Aorta (tissue), 5 donors: Measurements from ENCODE around the gene SMC5. TPM values are rescaled to one million over a fixed set of nuclear protein-coding genes. Genes with fewer than 3 reads are reported as not detected.

ENCODE experiments used
- ATAC-seq: fragments of 200-7000 bp; cut with Tn5 transposase; one replicate; pipeline ENCODE4 v1.9.1; 2022; ENCODE audit warnings: moderate library complexity; ENCODE audit not compliant: low FRiP score
- DNase-seq, 2 donors: peaks; one replicate each; pipeline ENCODE4 v3.0.0-alpha.2; 2020
- H3K27ac ChIP-seq, 2 donors: one replicate each; pipeline ENCODE4 v1.5.1; 2013; ENCODE audit warnings: low read length in 2 of 2, mild to moderate bottlenecking in 2 of 2, moderate library complexity in 2 of 2, control low read depth in 1 of 2, inconsistent platforms in 1 of 2, low read depth in 1 of 2
- H3K27me3 ChIP-seq, 2 donors: one replicate each; pipeline ENCODE4 v1.6.1; 2013; ENCODE audit warnings: control low read depth in 1 of 2, low read length in 1 of 2, mild to moderate bottlenecking in 1 of 2, moderate library complexity in 1 of 2; ENCODE audit not compliant: insufficient read depth in 2 of 2, control insufficient read depth in 1 of 2
- H3K36me3 ChIP-seq, 2 donors: one replicate each; pipeline ENCODE4 v1.6.1; 2013; ENCODE audit warnings: control low read depth in 1 of 2, low read length in 1 of 2, mild to moderate bottlenecking in 1 of 2; ENCODE audit not compliant: insufficient read depth in 2 of 2, control insufficient read depth in 1 of 2
- H3K4me1 ChIP-seq, 2 donors: one replicate each; pipeline ENCODE4 v1.6.1; 2013; ENCODE audit warnings: low read length in 2 of 2, control low read depth in 1 of 2, mild to moderate bottlenecking in 1 of 2, moderate library complexity in 1 of 2; ENCODE audit not compliant: insufficient read depth in 2 of 2, control insufficient read depth in 1 of 2
- H3K4me3 ChIP-seq, 2 donors: one replicate each; pipeline ENCODE4 v1.5.1; 2013; ENCODE audit warnings: low read length in 2 of 2, control low read depth in 1 of 2, mild to moderate bottlenecking in 1 of 2
- H3K9me3 ChIP-seq: one replicate; pipeline ENCODE4 v1.6.1; 2013; ENCODE audit warnings: mild to moderate bottlenecking, low read length; ENCODE audit not compliant: control insufficient read depth
- WGBS, 2 donors: extraction: QIAGEN DNeasy Blood & Tissue Kit; methylation state at CpG; one replicate each; pipeline ENCODE4 v1.1.7; 2013; 5-methylcytosine and 5-hydroxymethylcytosine counted together
- intact Hi-C, 2 donors: fragments of 100-400 bp; cut with DNase I; formaldehyde crosslinking; loops; one replicate each; pipeline versions ENCODE4 v1.14.2 to v1.15.0; 2022
- polyA plus RNA-seq, 2 donors: library from polyadenylated mRNA; stranded (reverse); fragments of 200-250 nt; gene quantifications; one replicate each; pipeline ENCODE4 v1.2.3, GENCODE V29; 2013
- total RNA-seq, 2 donors: library from RNA; stranded (reverse); fragmentation: NEBNext Ultra II Directional; extraction: Animal tissue kit (Norgen Biotek cat#: 25700); gene quantifications; one replicate each; pipeline ENCODE4 v1.2.1, GENCODE V29; 2021
- donor health status: healthy with polysubstance abuse.
- donor health status: Bipolar disorder and iron deficiency.
- donor health status: DM: no; HTN: no; CAD: no.
- donor health status: DM: no; HTN: no; CAD: no.
- donor health status: DM: yes; HTN: yes; CAD: no.

SMC5 gene
- total and polyA plus RNA-seq, 4 donors, result 10.3 to 37.0 (median 27.7) TPM

- Histone ChIP-seq H3K27me3 (no peaks in the 10 kb centered on the region), H3K9me3 (no peaks in the 10 kb centered on the region), H3K4me3 (no peak overlapping the region), H3K27ac (no peak overlapping the region), H3K4me1 (peaks cover 2 to 8% of the 10 kb centered on the region in 2 donors), H3K36me3 (peaks cover 0 to 2% of the 10 kb centered on the region in 2 donors)
- DNase-seq (no peak), ATAC-seq (no peak)
- intact Hi-C loops, result no loop called here
- WGBS, 2 donors, result 24 to 30% methylated on average over 3 of the region's 3 CpGs
Observed at GRCh38 chr9:70385426-70385825, 126.6 kb downstream of the SMC5 start.

GRCh38 chr9:70387663-70388062, 128.9 kb downstream of the SMC5 start:
- peaks cover 5 to 18% of the 10 kb centered on the region in 2 donors for H3K4me1 ChIP-seq
- H3K4me3 ChIP-seq, result no peak overlapping the region
- peaks cover 0 to 2% of the 10 kb centered on the region in 2 donors for H3K36me3 ChIP-seq
- WGBS, 2 donors, result 87 to 90% methylated on average over 23 of the region's 23 CpGs
- DNase-seq, result no peak
- no peak overlapping the region for H3K27ac ChIP-seq
- no peak for ATAC-seq
- no peaks in the 10 kb centered on the region for H3K27me3 ChIP-seq
- intact Hi-C loops, result no loop called here
- no peaks in the 10 kb centered on the region for H3K9me3 ChIP-seq

- intact Hi-C loops, result no loop called here
- peaks cover 10 to 23% of the 10 kb centered on the region in 2 donors for H3K4me1 ChIP-seq
Observed at GRCh38 chr9:70389188-70389587, 130.4 kb downstream of the SMC5 start.

GRCh38 chr9:70389621-70390266, 131.0 kb downstream of the SMC5 start:
- intact Hi-C loops, result loop anchor here in 1 of 2 donors (10.0 kb wide), 1 partner anchor 45 kb away; no protein-coding TSS in a partner anchor
- Histone ChIP-seq H3K9me3 (no peaks in the 10 kb centered on the region), H3K4me1 (peaks cover 10 to 23% of the 10 kb centered on the region in 2 donors), H3K27ac (no peak overlapping the region), H3K36me3 (peaks cover 0 to 2% of the 10 kb centered on the region in 2 donors), H3K4me3 (no peak overlapping the region), H3K27me3 (no peaks in the 10 kb centered on the region)
- 44 to 47% methylated on average over 10 of the region's 10 CpGs for WGBS, 2 donors
- ATAC-seq (peak; percentile 39), DNase-seq (no peak)

More at GRCh38 chr9:70389188-70389587, 130.4 kb downstream of the SMC5 start:
- Histone ChIP-seq H3K27me3 (no peaks in the 10 kb centered on the region), H3K27ac (no peak overlapping the region), H3K36me3 (peaks cover 0 to 2% of the 10 kb centered on the region in 2 donors), H3K4me3 (no peak overlapping the region), H3K9me3 (no peaks in the 10 kb centered on the region)
- WGBS, 2 donors, result 56 to 62% methylated on average over 3 of the region's 3 CpGs
- DNase-seq, result no peak
- ATAC-seq, result no peak

- H3K27me3 ChIP-seq, result no peaks in the 10 kb centered on the region
- DNase-seq, result no peak
- no peak for ATAC-seq
- H3K4me3 ChIP-seq, result no peak overlapping the region
- peaks cover 0 to 2% of the 10 kb centered on the region in 2 donors for H3K36me3 ChIP-seq
- H3K27ac ChIP-seq, result no peak overlapping the region
- H3K9me3 ChIP-seq, result no peaks in the 10 kb centered on the region
- WGBS, 2 donors, result 90 to 92% methylated on average over 2 of the region's 2 CpGs
- peaks cover 10 to 23% of the 10 kb centered on the region in 2 donors for H3K4me1 ChIP-seq
- intact Hi-C loops, result loop anchor here in 1 of 2 donors (10.0 kb wide), 1 partner anchor 46 kb away; no protein-coding TSS in a partner anchor
Observed at GRCh38 chr9:70390933-70391341, 132.2 kb downstream of the SMC5 start.

GRCh38 chr9:70392189-70392588, 133.4 kb downstream of the SMC5 start:
- 83 to 86% methylated on average over 2 of the region's 2 CpGs for WGBS, 2 donors
- ATAC-seq (no peak), DNase-seq (no peak)
- intact Hi-C loops, result loop anchor here in 1 of 2 donors (10.0 kb wide), 1 partner anchor 47 kb away; no protein-coding TSS in a partner anchor
- Histone ChIP-seq H3K4me1 (peaks cover 10 to 23% of the 10 kb centered on the region in 2 donors), H3K27ac (no peak overlapping the region), H3K36me3 (peaks cover 0 to 2% of the 10 kb centered on the region in 2 donors), H3K4me3 (no peak overlapping the region), H3K27me3 (no peaks in the 10 kb centered on the region), H3K9me3 (no peaks in the 10 kb centered on the region)

GRCh38 chr9:70392850-70393249, 134.1 kb downstream of the SMC5 start:
- no peaks in the 10 kb centered on the region for H3K27me3 ChIP-seq
- no peak for DNase-seq
- no peaks in the 10 kb centered on the region for H3K9me3 ChIP-seq
- H3K4me1 ChIP-seq, result peaks cover 12 to 23% of the 10 kb centered on the region in 2 donors
- intact Hi-C loops, result loop anchor here in 1 of 2 donors (10.0 kb wide), 1 partner anchor 48 kb away; no protein-coding TSS in a partner anchor
- no peak overlapping the region for H3K4me3 ChIP-seq
- H3K36me3 ChIP-seq, result no peaks in the 10 kb centered on the region
- ATAC-seq, result no peak
- H3K27ac ChIP-seq, result peak overlapping the region; percentile 9 to 22
- 78 to 87% methylated on average over 3 of the region's 3 CpGs for WGBS, 2 donors

GRCh38 chr9:70395652-70396051, 136.9 kb downstream of the SMC5 start:
- Histone ChIP-seq H3K4me1 (peaks cover 10 to 16% of the 10 kb centered on the region in 2 donors), H3K4me3 (no peak overlapping the region), H3K27me3 (no peaks in the 10 kb centered on the region), H3K27ac (no peak overlapping the region), H3K36me3 (no peaks in the 10 kb centered on the region), H3K9me3 (no peaks in the 10 kb centered on the region)
- WGBS, 2 donors, result 81 to 86% methylated on average over 6 of the region's 6 CpGs
- intact Hi-C loops, result loop anchor here in 1 of 2 donors (5.0 to 10.0 kb wide), 2 partner anchors 33 to 51 kb away; no protein-coding TSS in a partner anchor
- ATAC-seq, result no peak
- no peak for DNase-seq

GRCh38 chr9:70398145-70398556, 139.4 kb downstream of the SMC5 start:
- Histone ChIP-seq H3K27me3 (no peaks in the 10 kb centered on the region), H3K4me3 (no peak overlapping the region), H3K4me1 (peaks cover 3 to 5% of the 10 kb centered on the region in 2 donors), H3K27ac (no peak overlapping the region), H3K9me3 (no peaks in the 10 kb centered on the region), H3K36me3 (no peaks in the 10 kb centered on the region)
- DNase-seq (no peak), ATAC-seq (no peak)
- intact Hi-C loops, result loop anchor here in 1 of 2 donors (5.0 to 10.0 kb wide), 2 partner anchors 36 to 53 kb away; no protein-coding TSS in a partner anchor
- WGBS, 2 donors, result 33 to 34% methylated on average over 4 of the region's 4 CpGs
